Vagina (tissue), 2 donors: ENCODE measurements around the gene NXPH4.

Experiments
- POLR2A ChIP-seq, 2 donors: fragments of 450-650 bp; IDR thresholded peaks; one replicate each; pipeline ENCODE4 v1.6.1; 2017; ENCODE audit warnings: antibody characterized with exemption in 2 of 2, mild to moderate bottlenecking in 2 of 2, moderate library complexity in 2 of 2
- POLR2AphosphoS5 ChIP-seq, 2 donors: sonication (generic); formaldehyde crosslinking; IDR thresholded peaks; one replicate each; pipeline ENCODE4 v1.9.0; 2017; ENCODE audit warnings: antibody characterized with exemption in 2 of 2, mild to moderate bottlenecking in 2 of 2, low read depth in 1 of 2; ENCODE audit not compliant: insufficient read depth in 1 of 2
- TF ChIP-seq, protein P1 (sequence below), 3 experiments: fragments of 450-650 bp in 2 of 3; fragments of 200-600 bp in 1 of 3; sonication (generic) in 1 of 3; IDR thresholded peaks; one replicate each; pipeline ENCODE4 v1.5.1; 2017 to 2019; ENCODE audit warnings: antibody characterized with exemption in 3 of 3, mild to moderate bottlenecking in 2 of 3, moderate library complexity in 2 of 3

DNA sequence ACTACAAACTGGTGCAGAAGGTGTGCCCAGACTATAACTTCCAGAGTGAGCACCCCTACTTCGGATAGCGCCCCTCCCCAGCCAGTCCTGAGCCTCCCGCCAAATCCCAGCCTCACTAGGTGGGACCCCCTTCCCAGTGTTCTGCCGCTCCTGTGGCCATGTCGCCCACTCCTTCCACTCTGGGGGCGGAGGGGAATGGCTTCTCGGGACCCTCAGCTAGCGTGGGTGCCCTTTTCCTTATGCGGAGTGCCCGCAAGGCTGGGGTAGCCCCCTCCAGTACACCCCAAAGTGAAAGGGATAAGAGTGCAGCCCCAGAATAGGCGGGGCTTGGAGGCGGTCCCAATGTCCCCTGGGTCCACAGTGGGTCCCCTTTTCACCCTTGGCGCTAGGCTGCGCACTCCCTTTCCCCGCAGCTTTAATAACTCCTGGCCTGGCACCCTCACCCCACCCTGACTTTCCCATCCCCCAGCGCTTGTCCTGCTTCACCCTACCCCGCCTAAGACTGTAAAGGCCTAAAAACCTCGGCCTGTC is 9.2 kb downstream of the NXPH4 start:
- TF ChIP-seq, protein P1, sequence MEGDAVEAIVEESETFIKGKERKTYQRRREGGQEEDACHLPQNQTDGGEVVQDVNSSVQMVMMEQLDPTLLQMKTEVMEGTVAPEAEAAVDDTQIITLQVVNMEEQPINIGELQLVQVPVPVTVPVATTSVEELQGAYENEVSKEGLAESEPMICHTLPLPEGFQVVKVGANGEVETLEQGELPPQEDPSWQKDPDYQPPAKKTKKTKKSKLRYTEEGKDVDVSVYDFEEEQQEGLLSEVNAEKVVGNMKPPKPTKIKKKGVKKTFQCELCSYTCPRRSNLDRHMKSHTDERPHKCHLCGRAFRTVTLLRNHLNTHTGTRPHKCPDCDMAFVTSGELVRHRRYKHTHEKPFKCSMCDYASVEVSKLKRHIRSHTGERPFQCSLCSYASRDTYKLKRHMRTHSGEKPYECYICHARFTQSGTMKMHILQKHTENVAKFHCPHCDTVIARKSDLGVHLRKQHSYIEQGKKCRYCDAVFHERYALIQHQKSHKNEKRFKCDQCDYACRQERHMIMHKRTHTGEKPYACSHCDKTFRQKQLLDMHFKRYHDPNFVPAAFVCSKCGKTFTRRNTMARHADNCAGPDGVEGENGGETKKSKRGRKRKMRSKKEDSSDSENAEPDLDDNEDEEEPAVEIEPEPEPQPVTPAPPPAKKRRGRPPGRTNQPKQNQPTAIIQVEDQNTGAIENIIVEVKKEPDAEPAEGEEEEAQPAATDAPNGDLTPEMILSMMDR (IDR thresholded peaks at IDR 0.05) = no peak
- no peak for TF ChIP-seq POLR2A (IDR thresholded peaks at IDR 0.05)
- TF ChIP-seq POLR2AphosphoS5 (IDR thresholded peaks at IDR 0.05; ENCODE audit: insufficient read depth in 1 of 2, low read depth in 1 of 2) = no peak
